Vagina (tissue), 2 donors: Measurements from ENCODE around the gene GLO1.

Experiments
- CTCF ChIP-seq, 3 experiments: fragments of 450-650 bp in 2 of 3; fragments of 200-600 bp in 1 of 3; sonication (generic) in 1 of 3; IDR thresholded peaks; one replicate each; pipeline ENCODE4 v1.5.1; 2017 to 2019; ENCODE audit warnings: antibody characterized with exemption in 3 of 3, mild to moderate bottlenecking in 2 of 3, moderate library complexity in 2 of 3
- POLR2AphosphoS5 ChIP-seq, 2 donors: sonication (generic); formaldehyde crosslinking; IDR thresholded peaks; one replicate each; pipeline ENCODE4 v1.9.0; 2017; ENCODE audit warnings: antibody characterized with exemption in 2 of 2, mild to moderate bottlenecking in 2 of 2, low read depth in 1 of 2; ENCODE audit not compliant: insufficient read depth in 1 of 2

DNA sequence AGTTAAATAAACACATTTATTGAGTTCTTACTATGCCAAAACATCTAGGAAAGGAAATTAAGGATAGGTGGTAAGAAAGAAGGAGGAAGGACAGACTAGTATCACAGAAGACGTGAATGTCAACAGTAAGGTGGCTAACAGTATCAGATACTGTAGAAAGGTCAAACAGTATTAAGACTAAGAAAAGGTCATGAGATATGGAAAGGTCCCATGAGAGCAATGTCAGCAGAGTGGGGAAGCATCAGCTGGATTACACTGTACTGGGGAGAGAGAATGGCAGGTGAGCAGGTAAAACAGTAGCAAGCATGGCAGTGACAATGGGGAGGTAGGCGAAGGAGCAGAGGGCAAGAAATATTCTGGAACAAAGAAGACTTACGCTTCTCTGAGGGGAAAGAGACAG lies 18.0 kb downstream of the GLO1 start:
- TF ChIP-seq CTCF (IDR thresholded peaks at IDR 0.05) = no peak
- no peak for TF ChIP-seq POLR2AphosphoS5 (IDR thresholded peaks at IDR 0.05; ENCODE audit: insufficient read depth in 1 of 2, low read depth in 1 of 2)
